Measurements from ENCODE around the gene ARHGAP18. TPM values are rescaled to one million over a fixed set of nuclear protein-coding genes. Genes with fewer than 3 reads are reported as not detected.
A peak's percentile ranks its signal among the peaks of the same experiment; 100 is the strongest.

Gene ARHGAP18
- total and polyA plus RNA-seq, 4 donors = 1.6 to 8.0 (median 3.0) TPM

DNA sequence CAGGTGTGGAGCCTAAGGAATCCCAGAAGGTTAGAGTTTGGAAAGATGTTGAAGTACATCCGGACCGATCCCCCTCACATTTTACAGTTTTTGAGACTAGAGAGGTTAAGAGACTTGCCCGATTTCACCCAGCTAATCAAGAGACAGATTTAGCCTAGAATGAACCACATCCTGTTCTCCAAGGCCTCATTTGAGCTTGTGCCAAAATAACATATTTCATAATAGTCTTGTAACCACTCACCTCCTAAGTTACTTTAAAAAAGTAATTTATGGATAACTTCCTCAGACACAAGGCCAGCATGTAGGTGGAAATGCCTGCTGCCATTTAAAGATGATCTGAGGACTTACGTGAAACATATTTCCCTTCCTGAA, 39.8 kb upstream of the ARHGAP18 start:
- 70% methylated on average over 4 of the region's 4 CpGs for WGBS
- no peak overlapping the region for H3K27ac ChIP-seq (ENCODE audit: low read depth in 1 of 2, low read length in 2 of 2)
- no peak for DNase-seq (ENCODE audit: low spot score)
- H3K36me3 ChIP-seq (ENCODE audit: control insufficient read depth in 4 of 4, insufficient read depth in 3 of 4, low read depth in 1 of 4, low read length in 3 of 4) = no peaks in the 10 kb centered on the region
- no peak overlapping the region for H3K9ac ChIP-seq (ENCODE audit: low read depth in 1 of 2, low read length in 2 of 2)
- TF ChIP-seq, protein P1, sequence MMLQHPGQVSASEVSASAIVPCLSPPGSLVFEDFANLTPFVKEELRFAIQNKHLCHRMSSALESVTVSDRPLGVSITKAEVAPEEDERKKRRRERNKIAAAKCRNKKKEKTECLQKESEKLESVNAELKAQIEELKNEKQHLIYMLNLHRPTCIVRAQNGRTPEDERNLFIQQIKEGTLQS (IDR thresholded peaks at IDR 0.05) = no peak
- peak in 1 of 2 donors; percentile 5 for TF ChIP-seq RAD21 (IDR thresholded peaks at IDR 0.05)
- H3K4me1 ChIP-seq (ENCODE audit: control insufficient read depth in 4 of 4, insufficient read depth in 4 of 4, low read length in 3 of 4) = peaks cover 2 to 13% (median 11%) of the 10 kb centered on the region in 4 donors
- H3K27me3 ChIP-seq (ENCODE audit: control insufficient read depth in 4 of 4, insufficient read depth in 4 of 4, low read length in 3 of 4) = no peaks in the 10 kb centered on the region
- H3K9me3 ChIP-seq (ENCODE audit: control insufficient read depth in 4 of 4, low read length in 3 of 4) = no peaks in the 10 kb centered on the region
- no peak overlapping the region for H3K4me3 ChIP-seq (ENCODE audit: low read depth in 1 of 3, low read length in 3 of 3)

DNA sequence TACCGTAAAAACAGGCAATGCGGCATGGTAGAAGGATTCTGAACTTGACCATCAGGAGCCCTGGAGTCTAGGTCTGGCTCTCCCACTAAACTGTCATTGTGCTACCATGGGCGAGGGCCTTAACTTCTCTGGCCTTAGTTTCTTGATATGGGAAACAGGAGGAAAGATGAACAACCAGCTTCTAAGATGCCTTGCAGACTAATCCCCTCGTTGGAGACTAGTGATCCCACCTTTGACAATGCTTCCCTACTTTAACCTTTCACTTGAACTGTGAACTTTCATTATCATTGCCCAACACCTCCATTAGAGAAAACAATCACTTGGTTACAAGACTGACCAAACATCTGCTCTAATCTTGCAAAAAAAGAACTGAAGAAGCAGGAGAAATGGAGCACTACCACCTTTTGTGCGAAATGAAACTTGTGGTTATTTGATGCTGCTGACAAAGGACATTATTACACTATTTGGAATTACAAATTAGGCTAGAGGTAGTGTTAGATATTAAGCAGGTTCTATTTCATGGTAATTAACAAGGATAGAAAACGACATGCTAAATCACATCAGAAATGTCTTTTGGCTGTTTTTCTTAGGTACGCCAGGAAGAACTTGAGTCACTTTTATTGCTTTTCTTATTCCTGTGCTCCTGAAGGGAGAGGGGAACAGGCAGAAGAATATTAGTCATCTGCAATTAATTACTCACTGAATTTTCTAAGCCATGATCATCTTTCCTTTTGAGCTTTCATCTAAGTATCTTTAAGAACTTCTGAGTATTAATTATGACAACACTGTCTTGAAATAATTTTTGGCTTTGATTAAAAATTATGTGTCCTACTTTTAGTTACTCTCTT, 39.1 kb upstream of the ARHGAP18 start:
- Histone ChIP-seq H3K27me3 (ENCODE audit: control insufficient read depth in 4 of 4, insufficient read depth in 4 of 4, low read length in 3 of 4) (no peaks in the 10 kb centered on the region), H3K9ac (ENCODE audit: low read depth in 1 of 2, low read length in 2 of 2) (peak overlapping the region in 1 of 2 donors; percentile 20), H3K4me1 (ENCODE audit: control insufficient read depth in 4 of 4, insufficient read depth in 4 of 4, low read length in 3 of 4) (peaks cover 2 to 13% (median 11%) of the 10 kb centered on the region in 4 donors), H3K4me3 (ENCODE audit: low read depth in 1 of 3, low read length in 3 of 3) (no peak overlapping the region), H3K27ac (ENCODE audit: low read depth in 1 of 2, low read length in 2 of 2) (peak overlapping the region in 1 of 2 donors; percentile 57), H3K36me3 (ENCODE audit: control insufficient read depth in 4 of 4, insufficient read depth in 3 of 4, low read depth in 1 of 4, low read length in 3 of 4) (no peaks in the 10 kb centered on the region), H3K9me3 (ENCODE audit: control insufficient read depth in 4 of 4, low read length in 3 of 4) (no peaks in the 10 kb centered on the region)
- 80% methylated on average over 7 of the region's 7 CpGs for WGBS
- DNase-seq (ENCODE audit: low spot score) = no peak
- TF ChIP-seq, protein P2, sequence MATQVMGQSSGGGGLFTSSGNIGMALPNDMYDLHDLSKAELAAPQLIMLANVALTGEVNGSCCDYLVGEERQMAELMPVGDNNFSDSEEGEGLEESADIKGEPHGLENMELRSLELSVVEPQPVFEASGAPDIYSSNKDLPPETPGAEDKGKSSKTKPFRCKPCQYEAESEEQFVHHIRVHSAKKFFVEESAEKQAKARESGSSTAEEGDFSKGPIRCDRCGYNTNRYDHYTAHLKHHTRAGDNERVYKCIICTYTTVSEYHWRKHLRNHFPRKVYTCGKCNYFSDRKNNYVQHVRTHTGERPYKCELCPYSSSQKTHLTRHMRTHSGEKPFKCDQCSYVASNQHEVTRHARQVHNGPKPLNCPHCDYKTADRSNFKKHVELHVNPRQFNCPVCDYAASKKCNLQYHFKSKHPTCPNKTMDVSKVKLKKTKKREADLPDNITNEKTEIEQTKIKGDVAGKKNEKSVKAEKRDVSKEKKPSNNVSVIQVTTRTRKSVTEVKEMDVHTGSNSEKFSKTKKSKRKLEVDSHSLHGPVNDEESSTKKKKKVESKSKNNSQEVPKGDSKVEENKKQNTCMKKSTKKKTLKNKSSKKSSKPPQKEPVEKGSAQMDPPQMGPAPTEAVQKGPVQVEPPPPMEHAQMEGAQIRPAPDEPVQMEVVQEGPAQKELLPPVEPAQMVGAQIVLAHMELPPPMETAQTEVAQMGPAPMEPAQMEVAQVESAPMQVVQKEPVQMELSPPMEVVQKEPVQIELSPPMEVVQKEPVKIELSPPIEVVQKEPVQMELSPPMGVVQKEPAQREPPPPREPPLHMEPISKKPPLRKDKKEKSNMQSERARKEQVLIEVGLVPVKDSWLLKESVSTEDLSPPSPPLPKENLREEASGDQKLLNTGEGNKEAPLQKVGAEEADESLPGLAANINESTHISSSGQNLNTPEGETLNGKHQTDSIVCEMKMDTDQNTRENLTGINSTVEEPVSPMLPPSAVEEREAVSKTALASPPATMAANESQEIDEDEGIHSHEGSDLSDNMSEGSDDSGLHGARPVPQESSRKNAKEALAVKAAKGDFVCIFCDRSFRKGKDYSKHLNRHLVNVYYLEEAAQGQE (IDR thresholded peaks at IDR 0.05) = no peak
- no peak for TF ChIP-seq TAF1 (conservative IDR thresholded peaks at IDR 0.05)
- TF ChIP-seq EGR1 (IDR thresholded peaks at IDR 0.05; ENCODE audit: low read depth in 2 of 2) = no peak
- no peak for TF ChIP-seq SP1 (IDR thresholded peaks at IDR 0.05)
- no peak for TF ChIP-seq FOXA1 (IDR thresholded peaks at IDR 0.05)
- TF ChIP-seq, protein P3, sequence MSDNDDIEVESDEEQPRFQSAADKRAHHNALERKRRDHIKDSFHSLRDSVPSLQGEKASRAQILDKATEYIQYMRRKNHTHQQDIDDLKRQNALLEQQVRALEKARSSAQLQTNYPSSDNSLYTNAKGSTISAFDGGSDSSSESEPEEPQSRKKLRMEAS (IDR thresholded peaks at IDR 0.05) = no peak
- TF ChIP-seq GABPA (IDR thresholded peaks at IDR 0.05 in 1 of 2, conservative IDR thresholded peaks at IDR 0.05 in 1 of 2) = no peak
- TF ChIP-seq NR2F2 (IDR thresholded peaks at IDR 0.05) = no peak

DNA sequence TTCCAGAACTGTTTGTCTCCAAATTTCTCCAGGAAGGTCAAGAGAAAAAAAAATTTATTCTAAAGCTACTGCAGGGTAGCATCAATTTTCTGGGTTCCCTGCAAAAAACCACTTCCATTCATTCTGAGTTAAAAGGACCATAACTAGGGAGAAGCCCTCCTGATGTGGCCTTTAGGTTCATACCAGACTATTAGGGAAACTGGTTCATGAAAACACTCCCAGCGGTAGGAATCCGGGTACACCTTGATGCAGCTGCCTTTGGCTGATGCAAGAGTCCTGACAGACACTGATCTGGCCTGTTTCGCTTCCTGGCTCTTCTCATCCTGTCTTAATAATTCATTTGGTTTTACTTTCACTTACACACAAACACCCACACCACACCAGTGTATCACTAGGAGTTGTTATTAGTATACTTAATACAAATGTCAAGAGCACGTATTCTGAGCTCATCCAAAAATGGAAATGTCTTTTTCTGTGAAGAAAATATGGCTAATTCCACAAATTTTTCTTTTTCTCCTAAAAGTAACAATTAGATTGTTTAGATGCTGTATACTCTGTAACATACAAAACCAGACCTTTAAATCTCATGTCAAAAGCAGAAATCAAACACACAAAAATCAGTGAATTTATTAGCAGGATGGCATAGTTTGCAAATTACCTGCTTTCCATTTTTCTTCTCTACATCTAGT, 38.4 kb upstream of the ARHGAP18 start:
- Histone ChIP-seq H3K4me1 (ENCODE audit: control insufficient read depth in 4 of 4, insufficient read depth in 4 of 4, low read length in 3 of 4) (peaks cover 2 to 13% (median 11%) of the 10 kb centered on the region in 4 donors), H3K9me3 (ENCODE audit: control insufficient read depth in 4 of 4, low read length in 3 of 4) (no peaks in the 10 kb centered on the region), H3K27ac (ENCODE audit: low read depth in 1 of 2, low read length in 2 of 2) (peak overlapping the region in 1 of 2 donors; percentile 57), H3K4me3 (ENCODE audit: low read depth in 1 of 3, low read length in 3 of 3) (no peak overlapping the region), H3K9ac (ENCODE audit: low read depth in 1 of 2, low read length in 2 of 2) (peak overlapping the region in 1 of 2 donors; percentile 17), H3K36me3 (ENCODE audit: control insufficient read depth in 4 of 4, insufficient read depth in 3 of 4, low read depth in 1 of 4, low read length in 3 of 4) (no peaks in the 10 kb centered on the region), H3K27me3 (ENCODE audit: control insufficient read depth in 4 of 4, insufficient read depth in 4 of 4, low read length in 3 of 4) (no peaks in the 10 kb centered on the region)
- WGBS = 45% methylated on average over 4 of the region's 4 CpGs
- no peak for DNase-seq (ENCODE audit: low spot score)
- TF ChIP-seq, protein P4, sequence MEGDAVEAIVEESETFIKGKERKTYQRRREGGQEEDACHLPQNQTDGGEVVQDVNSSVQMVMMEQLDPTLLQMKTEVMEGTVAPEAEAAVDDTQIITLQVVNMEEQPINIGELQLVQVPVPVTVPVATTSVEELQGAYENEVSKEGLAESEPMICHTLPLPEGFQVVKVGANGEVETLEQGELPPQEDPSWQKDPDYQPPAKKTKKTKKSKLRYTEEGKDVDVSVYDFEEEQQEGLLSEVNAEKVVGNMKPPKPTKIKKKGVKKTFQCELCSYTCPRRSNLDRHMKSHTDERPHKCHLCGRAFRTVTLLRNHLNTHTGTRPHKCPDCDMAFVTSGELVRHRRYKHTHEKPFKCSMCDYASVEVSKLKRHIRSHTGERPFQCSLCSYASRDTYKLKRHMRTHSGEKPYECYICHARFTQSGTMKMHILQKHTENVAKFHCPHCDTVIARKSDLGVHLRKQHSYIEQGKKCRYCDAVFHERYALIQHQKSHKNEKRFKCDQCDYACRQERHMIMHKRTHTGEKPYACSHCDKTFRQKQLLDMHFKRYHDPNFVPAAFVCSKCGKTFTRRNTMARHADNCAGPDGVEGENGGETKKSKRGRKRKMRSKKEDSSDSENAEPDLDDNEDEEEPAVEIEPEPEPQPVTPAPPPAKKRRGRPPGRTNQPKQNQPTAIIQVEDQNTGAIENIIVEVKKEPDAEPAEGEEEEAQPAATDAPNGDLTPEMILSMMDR (IDR thresholded peaks at IDR 0.05; ENCODE audit: low read depth, low read length, missing input control) = peak; percentile 27
- TF ChIP-seq YY1 (IDR thresholded peaks at IDR 0.05) = no peak
- TF ChIP-seq, protein P2 (IDR thresholded peaks at IDR 0.05) = no peak
- no peak for TF ChIP-seq NR2F2 (IDR thresholded peaks at IDR 0.05)
- TF ChIP-seq TAF1 (conservative IDR thresholded peaks at IDR 0.05) = no peak
- no peak for TF ChIP-seq SP1 (IDR thresholded peaks at IDR 0.05)
- peak in 1 of 2 donors; percentile 16 for TF ChIP-seq HNF4A (conservative IDR thresholded peaks at IDR 0.05)

All from liver (tissue), 9 donors.